Activated naive CD8-positive, alpha-beta T cell (primary cell): Measurements from ENCODE around the gene TCF19.
"Not testable (repeated sequence)": the region's sequence is repeated elsewhere in the genome, so short reads cannot be mapped to it uniquely, and the experiment has no call there.

Source experiments
- H3K27ac Mint-ChIP-seq: one replicate; pipeline ENCODE4 v1.8.0; 2021; ENCODE audit warnings: mixed read lengths
- H3K27me3 Mint-ChIP-seq: one replicate; pipeline ENCODE4 v1.8.0; 2021; ENCODE audit warnings: mixed read lengths
- H3K36me3 Mint-ChIP-seq: one replicate; pipeline ENCODE4 v1.8.0; 2021; ENCODE audit warnings: mixed read lengths
- H3K4me1 Mint-ChIP-seq: one replicate; pipeline ENCODE4 v1.8.0; 2021; ENCODE audit warnings: low read depth, mixed read lengths
- H3K4me3 Mint-ChIP-seq: one replicate; pipeline ENCODE4 v1.8.0; 2021; ENCODE audit warnings: mild to moderate bottlenecking, mixed read lengths
- H3K9me3 Mint-ChIP-seq: one replicate; pipeline ENCODE4 v1.8.0; 2021; ENCODE audit warnings: low read depth, mixed read lengths

Gene TCF19

GRCh38 chr6:31178143-31179041 is 20.0 kb downstream of the TCF19 start:
- H3K4me3 Mint-ChIP-seq = no peak overlapping the region
- no peaks in the 10 kb centered on the region for H3K36me3 Mint-ChIP-seq
- no peaks in the 10 kb centered on the region for H3K27me3 Mint-ChIP-seq
- peaks cover 10% of the 10 kb centered on the region for H3K4me1 Mint-ChIP-seq
- no peaks in the 10 kb centered on the region for H3K9me3 Mint-ChIP-seq
- no peak overlapping the region for H3K27ac Mint-ChIP-seq

GRCh38 chr6:31179042-31179386 is 20.6 kb downstream of the TCF19 start:
- H3K4me1 Mint-ChIP-seq = peaks cover 10% of the 10 kb centered on the region

GRCh38 chr6:31179896-31180295 is 21.5 kb downstream of the TCF19 start:
- H3K4me1 Mint-ChIP-seq = peaks cover 10% of the 10 kb centered on the region
- H3K27ac Mint-ChIP-seq = no peak overlapping the region

More at GRCh38 chr6:31179042-31179386, 20.6 kb downstream of the TCF19 start:
- no peak overlapping the region for H3K27ac Mint-ChIP-seq
- H3K27me3 Mint-ChIP-seq = no peaks in the 10 kb centered on the region
- H3K4me3 Mint-ChIP-seq = no peak overlapping the region
- H3K36me3 Mint-ChIP-seq = no peaks in the 10 kb centered on the region
- H3K9me3 Mint-ChIP-seq = no peaks in the 10 kb centered on the region

GRCh38 chr6:31180500-31180899 is 22.1 kb downstream of the TCF19 start:
- Mint-ChIP-seq H3K9me3 (no peaks in the 10 kb centered on the region), H3K27me3 (no peaks in the 10 kb centered on the region), H3K36me3 (no peaks in the 10 kb centered on the region), H3K4me3 (peak overlapping the region; percentile 79), H3K27ac (peak overlapping the region; percentile 16), H3K4me1 (peaks cover 10% of the 10 kb centered on the region)

More at GRCh38 chr6:31179896-31180295, 21.5 kb downstream of the TCF19 start:
- H3K4me3 Mint-ChIP-seq = peak overlapping the region; percentile 79
- no peaks in the 10 kb centered on the region for H3K27me3 Mint-ChIP-seq
- H3K9me3 Mint-ChIP-seq = no peaks in the 10 kb centered on the region
- no peaks in the 10 kb centered on the region for H3K36me3 Mint-ChIP-seq

GRCh38 chr6:31183287-31183686 is 24.9 kb downstream of the TCF19 start:
- H3K4me1 Mint-ChIP-seq, H3K27ac Mint-ChIP-seq, H3K4me3 Mint-ChIP-seq, H3K9me3 Mint-ChIP-seq, H3K27me3 Mint-ChIP-seq, H3K36me3 Mint-ChIP-seq: not testable (repeated sequence)

DNA sequence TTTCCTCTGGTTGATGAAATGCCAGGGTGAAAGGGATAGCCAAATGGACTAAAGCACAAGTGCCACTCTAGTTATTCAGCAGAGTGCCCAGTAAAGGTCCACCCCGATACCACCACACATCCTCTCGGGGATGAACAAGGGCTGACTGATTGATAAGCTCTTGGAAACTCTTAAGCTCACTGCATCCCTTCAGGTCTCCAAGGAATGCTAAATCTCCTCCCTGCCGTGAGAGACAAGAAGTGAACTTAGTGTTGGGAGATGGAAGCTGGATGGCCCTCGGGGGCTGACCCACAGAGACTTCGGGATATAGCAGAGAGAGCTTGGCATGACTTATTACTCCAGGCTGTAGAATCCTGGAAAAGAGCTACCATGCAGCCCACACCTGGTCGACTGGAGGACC is 25.5 kb downstream of the TCF19 start:
- not testable (repeated sequence) for H3K4me3 Mint-ChIP-seq, H3K27ac Mint-ChIP-seq

GRCh38 chr6:31185695-31186051 is 27.3 kb downstream of the TCF19 start:
- not testable (repeated sequence) for H3K36me3 Mint-ChIP-seq, H3K9me3 Mint-ChIP-seq, H3K4me1 Mint-ChIP-seq, H3K27ac Mint-ChIP-seq, H3K4me3 Mint-ChIP-seq, H3K27me3 Mint-ChIP-seq

More for the DNA sequence above, 25.5 kb downstream of the TCF19 start:
- not testable (repeated sequence) for H3K27me3 Mint-ChIP-seq, H3K4me1 Mint-ChIP-seq, H3K9me3 Mint-ChIP-seq, H3K36me3 Mint-ChIP-seq

DNA sequence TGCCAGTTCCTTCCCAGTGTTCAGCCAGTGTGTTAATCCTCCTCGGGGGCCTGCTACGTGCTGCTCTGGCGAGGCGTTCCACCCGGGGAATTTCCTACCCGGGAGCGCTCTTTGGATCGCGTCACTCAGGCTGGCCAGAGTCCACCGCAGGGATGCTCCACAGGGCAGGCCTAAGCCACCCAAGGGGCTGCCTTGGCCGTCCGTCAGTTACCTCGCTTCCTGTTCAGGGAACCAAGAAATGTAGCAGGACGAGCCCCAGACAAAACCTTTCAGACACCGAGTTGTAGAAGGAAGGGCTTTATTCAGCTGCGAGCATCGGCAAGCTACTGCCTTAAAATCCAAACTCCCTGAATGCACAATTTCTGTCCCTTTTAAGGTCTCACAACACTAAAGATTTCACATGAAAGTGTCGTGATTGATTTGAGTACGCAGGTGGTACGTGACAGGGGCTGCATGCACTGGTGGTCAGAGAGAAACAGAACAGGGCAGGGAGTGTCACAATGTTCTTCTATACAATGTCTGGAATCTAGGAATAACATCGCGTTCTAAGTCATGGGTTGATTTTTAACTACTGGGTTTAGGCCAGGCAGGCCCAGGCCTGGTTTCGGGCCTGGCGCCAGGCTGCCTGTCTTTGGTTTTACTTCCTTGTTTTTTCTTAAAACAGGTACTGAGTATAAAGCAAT is 27.8 kb downstream of the TCF19 start:
- Mint-ChIP-seq H3K4me3 (no peak overlapping the region), H3K27ac (no peak overlapping the region), H3K4me1 (no peaks in the 10 kb centered on the region), H3K36me3 (no peaks in the 10 kb centered on the region), H3K27me3 (no peaks in the 10 kb centered on the region), H3K9me3 (no peaks in the 10 kb centered on the region)

DNA sequence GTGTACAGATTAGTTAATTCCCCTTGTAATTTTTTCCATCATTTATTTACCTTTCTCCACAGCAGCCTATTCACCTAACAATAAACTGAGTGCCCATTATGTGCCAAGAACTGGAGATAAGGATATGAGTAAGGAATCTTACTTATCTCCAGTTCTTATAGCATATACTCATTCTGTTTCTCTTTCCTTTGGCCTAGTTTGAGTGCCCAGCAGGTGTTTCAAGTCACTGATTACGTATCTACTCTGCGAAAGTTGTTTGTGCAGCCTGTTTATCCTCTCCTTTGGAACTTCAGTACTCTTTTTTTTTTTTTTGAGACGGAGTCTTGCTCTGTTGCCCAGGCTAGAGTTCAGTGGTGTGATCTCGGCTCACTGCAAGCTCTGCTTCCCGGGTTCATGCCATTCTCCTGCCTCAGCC is 29.4 kb downstream of the TCF19 start:
- Mint-ChIP-seq H3K4me1 (peaks cover 2% of the 10 kb centered on the region), H3K27ac (no peak overlapping the region), H3K9me3 (no peaks in the 10 kb centered on the region), H3K4me3 (no peak overlapping the region), H3K36me3 (no peaks in the 10 kb centered on the region), H3K27me3 (no peaks in the 10 kb centered on the region)

DNA sequence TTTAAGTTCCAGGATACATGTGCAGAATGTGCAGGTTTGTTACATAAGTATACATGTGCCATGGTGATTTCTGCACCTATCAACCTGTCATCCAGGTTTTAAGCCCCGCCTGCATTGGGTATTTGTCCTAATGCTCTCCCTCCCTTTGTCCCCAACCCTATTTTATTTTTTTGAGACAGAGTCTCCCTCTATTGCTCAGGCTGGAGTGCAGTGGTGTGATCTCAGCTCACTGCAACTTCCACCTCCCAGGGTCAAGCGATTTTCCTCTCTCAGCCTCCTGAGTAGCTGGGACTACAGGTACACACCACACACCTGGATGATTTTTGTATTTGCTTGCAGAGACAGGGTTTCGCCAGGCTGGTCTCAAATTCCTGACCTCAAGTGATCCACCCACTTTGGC is 30.8 kb downstream of the TCF19 start:
- H3K36me3 Mint-ChIP-seq, H3K27ac Mint-ChIP-seq, H3K9me3 Mint-ChIP-seq, H3K4me1 Mint-ChIP-seq, H3K4me3 Mint-ChIP-seq, H3K27me3 Mint-ChIP-seq: not testable (repeated sequence)

DNA sequence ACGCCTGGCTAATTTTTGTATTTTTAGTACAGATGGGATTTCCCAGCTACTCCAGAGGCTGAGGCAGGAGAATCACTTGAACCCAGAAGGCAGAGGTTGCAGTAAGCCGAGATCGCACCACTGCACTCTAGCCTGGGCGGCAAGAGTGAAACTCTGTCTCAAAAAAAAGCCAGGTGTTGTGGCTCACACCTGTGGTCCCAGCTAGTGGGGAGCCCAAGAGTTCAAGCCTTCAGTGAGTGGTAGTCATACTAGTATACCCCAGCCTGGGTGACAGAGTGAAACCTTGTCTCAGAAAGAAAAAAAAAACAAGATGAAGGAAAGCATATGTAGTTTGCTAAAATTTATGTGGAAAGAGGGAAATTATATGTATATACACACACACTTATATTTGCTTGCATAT is 32.1 kb downstream of the TCF19 start:
- Mint-ChIP-seq H3K27ac (no peak overlapping the region), H3K4me1 (peaks cover 10% of the 10 kb centered on the region), H3K9me3 (no peaks in the 10 kb centered on the region), H3K36me3 (peaks cover 2% of the 10 kb centered on the region), H3K4me3 (no peak overlapping the region), H3K27me3 (no peaks in the 10 kb centered on the region)

GRCh38 chr6:31192431-31193105 is 34.2 kb downstream of the TCF19 start:
- H3K27ac Mint-ChIP-seq, H3K36me3 Mint-ChIP-seq, H3K4me3 Mint-ChIP-seq, H3K27me3 Mint-ChIP-seq, H3K9me3 Mint-ChIP-seq: not testable (repeated sequence)
- H3K4me1 Mint-ChIP-seq = peaks cover 23% of the 10 kb centered on the region

DNA sequence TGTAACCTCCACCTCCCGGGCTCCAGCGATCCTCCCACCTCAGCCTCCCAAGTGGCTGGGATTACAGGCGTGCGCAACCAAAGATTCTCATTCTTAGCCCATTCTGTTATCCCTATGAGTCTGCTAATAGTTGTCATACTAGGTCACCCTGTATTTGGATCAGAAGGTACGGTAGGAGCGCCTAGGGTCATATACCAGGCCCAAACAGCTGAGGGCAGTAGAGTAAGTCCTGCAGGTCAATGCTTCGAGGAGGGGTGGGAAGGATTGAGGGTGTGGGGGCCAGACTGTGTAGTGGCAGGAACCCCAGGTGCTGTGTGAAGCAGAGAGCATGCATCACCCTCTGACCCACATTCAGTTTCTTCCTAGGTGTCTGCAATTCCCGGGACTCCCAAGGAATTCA is 34.8 kb downstream of the TCF19 start:
- no peaks in the 10 kb centered on the region for H3K27me3 Mint-ChIP-seq
- no peak overlapping the region for H3K27ac Mint-ChIP-seq
- H3K9me3 Mint-ChIP-seq = no peaks in the 10 kb centered on the region
- peaks cover 27% of the 10 kb centered on the region for H3K4me1 Mint-ChIP-seq
- no peak overlapping the region for H3K4me3 Mint-ChIP-seq
- H3K36me3 Mint-ChIP-seq = peaks cover 5% of the 10 kb centered on the region

GRCh38 chr6:31194061-31194834 is 35.9 kb downstream of the TCF19 start:
- Mint-ChIP-seq H3K4me3 (peak overlapping the region; percentile 6), H3K9me3 (no peaks in the 10 kb centered on the region), H3K36me3 (peaks cover 5% of the 10 kb centered on the region), H3K27me3 (no peaks in the 10 kb centered on the region), H3K4me1 (peaks cover 32% of the 10 kb centered on the region), H3K27ac (peak overlapping the region; percentile 71)
